ENCODE data around the gene REEP3.

Gene REEP3

GRCh38 chr10:63591600-63592379 is 70.6 kb downstream of the REEP3 start:
- no peak for DNase-seq

DNA sequence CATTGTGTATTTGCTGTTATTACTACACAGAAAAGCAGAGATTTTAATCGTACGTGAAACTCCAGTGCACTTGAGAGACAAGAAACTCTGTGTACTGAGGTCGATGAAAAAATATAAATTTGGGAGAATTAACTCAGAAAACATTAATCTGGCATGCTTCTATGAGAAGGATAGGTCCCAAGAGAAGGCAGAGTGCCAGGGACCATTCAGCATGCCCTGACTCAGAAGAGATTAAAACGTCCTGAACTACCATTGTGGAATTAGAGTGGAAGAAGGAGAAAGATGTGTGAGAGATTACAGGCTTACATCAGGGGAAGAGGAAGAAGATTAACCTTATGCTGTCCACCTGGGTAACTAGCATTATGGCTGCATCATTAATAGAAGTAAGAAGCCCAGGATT is 72.4 kb downstream of the REEP3 start:
- DNase-seq: no peak

DNA sequence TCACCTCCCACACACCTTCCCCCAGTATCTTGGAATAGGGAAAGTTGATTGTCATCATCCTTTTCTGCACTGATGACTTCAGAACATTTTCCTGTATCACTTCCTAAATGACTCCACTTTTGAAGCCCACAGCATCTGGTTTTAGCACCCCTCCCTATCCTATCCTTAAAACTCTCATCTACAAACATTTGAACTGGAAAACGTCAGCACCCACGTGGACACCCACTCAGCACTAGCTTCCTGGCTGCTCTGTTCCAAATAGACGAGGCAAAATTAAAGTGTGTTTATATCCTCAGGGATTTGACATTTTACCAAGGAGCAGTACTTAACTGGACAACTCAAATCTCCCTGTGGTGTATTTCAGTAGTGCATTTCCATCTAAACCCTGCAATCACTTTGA is 73.9 kb downstream of the REEP3 start:
- no peak for DNase-seq

DNA sequence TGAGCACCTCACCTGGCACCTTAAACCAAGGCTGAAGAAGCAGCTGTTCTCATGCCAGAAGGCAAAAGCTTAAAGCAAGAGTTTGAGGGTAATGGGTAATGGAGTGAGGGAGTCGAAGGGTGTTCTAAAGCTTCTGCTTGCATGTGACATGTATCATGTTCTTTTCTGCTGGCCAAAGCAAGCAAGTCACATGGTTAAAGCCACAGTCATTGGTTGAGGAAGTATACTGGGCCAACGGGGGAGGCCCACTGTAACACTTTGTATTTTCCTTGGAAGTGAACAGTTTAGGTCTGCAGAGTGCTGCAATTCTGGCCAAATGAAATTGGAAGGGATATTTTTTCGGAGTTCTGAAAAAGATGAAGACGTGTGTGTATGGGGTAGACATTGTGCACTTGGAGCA is 75.7 kb downstream of the REEP3 start:
- no peak for DNase-seq

GRCh38 chr10:63600540-63600939 is 79.3 kb downstream of the REEP3 start:
- no peak for DNase-seq

DNA sequence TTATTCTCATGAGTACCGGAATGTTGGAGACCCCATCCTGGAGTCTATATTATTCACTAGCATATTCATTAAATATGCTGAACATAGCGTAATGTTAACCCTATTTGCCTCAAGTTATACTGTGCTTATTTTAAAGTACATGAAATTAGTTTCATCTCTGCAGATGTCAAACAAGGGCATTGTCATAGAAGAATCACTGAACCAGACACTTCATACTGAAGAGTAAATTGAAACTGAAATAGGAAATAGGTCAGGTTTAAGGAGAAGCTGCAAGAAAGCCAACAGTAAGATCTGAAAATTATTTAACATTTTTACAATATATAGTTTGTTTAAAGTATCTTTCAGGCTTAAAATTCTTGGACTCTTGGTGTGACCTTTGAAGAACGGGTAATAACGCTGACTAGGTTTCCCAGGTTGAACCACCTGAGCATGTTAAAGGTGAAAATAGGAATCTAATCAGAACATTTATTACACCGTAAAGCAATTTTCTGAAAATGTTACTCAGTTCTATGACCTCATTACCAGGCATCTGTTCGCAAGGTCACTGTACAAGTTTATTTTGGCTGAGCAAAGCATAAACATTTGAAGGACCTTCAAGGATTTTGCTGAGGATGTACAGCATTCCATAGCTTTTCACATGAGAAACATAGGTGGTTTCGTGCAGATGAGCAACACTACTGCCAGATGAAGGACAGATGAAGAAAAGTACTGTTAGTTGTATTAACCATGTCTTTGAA is 82.7 kb downstream of the REEP3 start:
- DNase-seq: no peak

- DNase-seq: no peak
These were observed 84.2 kb downstream of the REEP3 start for GRCh38 chr10:63605197-63605967.

DNA sequence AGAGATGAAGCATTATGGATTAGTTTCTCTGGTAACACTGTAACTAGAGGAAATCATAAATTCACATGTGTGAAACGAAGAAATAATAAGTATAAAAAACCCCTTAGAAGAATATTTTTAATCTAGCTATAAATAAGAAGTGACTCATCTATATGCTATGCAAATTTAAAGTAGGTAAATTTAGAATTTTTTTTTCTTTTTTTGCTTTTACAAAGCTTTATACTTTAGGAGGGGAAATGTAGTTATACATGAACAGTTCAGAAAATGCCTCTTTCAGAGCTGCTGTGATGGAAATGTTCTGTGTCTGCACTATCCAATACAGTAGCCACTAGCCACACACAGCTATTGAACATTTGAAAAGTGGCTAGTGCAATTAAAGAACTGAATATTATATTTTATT is 87.3 kb downstream of the REEP3 start:
- no peak for DNase-seq

DNA sequence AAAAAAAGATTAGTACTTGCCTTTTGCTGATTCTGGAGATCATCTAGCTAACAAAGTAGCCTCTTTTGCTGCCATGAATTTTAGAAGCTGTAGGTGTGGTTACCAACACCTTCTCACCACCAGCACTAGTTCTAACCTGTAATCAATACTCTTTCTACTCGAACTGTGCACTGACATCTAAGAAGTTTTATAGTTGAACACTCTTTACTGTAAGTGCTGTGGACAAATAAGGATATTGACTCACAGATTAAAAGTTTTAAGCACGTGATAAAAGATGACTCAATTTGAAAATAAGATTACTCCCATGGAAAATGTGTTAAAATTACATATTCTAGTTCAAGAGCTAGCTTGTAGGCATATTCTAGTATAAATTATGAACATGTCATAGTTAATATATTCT is 89.9 kb downstream of the REEP3 start:
- no peak for DNase-seq

- DNase-seq: no peak
These were observed 93.2 kb downstream of the REEP3 start for GRCh38 chr10:63614371-63614891.

DNA sequence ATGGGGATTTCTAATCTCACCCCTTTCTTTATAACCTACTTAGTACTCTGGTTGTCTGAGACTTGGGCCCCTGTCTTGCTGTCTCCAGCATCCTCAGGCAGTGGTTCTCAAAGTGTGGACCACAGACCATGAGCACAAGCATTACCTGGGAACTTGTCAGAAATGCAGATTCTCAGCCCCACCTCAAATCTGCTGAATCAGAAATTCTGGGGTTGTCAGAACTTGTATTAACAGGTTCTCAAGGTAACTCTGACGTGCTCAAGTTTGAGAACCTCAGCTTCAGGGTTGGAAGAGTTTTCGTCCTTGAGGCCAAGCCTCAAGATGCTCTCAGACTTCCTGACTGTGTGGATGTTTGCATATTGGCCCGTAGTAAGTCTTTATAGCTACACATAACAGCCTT is 97.4 kb downstream of the REEP3 start:
- DNase-seq: no peak

GRCh38 chr10:63619426-63619825 is 98.2 kb downstream of the REEP3 start:
- no peak for DNase-seq

- DNase-seq: no peak
These were observed 100.9 kb downstream of the REEP3 start for GRCh38 chr10:63622097-63622496.

- no peak for DNase-seq
These were observed 103.5 kb downstream of the REEP3 start for GRCh38 chr10:63624701-63625100.

DNA sequence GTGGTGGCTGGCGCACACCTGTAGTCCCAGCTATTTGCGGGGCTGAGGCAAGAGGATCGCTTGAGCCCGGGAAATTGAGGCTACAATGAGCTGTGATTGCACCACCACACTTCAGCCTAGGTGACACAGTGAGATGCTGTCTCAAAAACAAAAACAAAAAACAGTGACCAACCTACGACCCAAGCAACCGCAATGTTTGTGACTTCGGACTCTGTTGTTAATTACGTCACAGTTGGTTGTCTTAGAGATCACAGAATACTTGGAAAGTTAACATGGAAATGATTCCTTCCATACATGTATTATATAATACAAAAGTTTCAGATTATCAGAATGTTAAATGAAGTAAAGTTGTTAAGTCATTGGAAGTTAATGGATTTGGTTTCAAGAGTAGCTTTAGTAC is 106.2 kb downstream of the REEP3 start:
- no peak for DNase-seq

DNA sequence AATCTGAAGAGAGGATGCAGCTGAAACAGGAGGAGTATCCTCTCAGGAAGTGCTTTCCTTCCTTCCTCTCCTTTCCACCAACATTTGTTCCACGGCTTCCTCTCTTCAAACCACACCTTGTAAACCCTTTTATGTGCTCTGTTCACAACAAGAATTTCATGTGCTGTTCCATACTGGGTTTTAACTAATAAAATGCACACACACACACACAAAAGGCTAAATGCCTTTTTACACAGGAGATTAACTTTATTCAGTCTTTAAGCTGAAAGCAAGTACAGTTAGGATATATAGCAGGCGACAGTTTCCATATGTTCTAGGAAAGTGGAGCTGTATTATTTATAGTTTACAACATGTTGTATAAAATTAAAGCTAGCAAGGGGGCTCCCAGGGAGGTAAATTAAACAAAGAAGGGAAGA is 106.7 kb downstream of the REEP3 start:
- DNase-seq: no peak

- DNase-seq: peak; percentile 13
These were observed 107.5 kb downstream of the REEP3 start for GRCh38 chr10:63628526-63629362.

DNA sequence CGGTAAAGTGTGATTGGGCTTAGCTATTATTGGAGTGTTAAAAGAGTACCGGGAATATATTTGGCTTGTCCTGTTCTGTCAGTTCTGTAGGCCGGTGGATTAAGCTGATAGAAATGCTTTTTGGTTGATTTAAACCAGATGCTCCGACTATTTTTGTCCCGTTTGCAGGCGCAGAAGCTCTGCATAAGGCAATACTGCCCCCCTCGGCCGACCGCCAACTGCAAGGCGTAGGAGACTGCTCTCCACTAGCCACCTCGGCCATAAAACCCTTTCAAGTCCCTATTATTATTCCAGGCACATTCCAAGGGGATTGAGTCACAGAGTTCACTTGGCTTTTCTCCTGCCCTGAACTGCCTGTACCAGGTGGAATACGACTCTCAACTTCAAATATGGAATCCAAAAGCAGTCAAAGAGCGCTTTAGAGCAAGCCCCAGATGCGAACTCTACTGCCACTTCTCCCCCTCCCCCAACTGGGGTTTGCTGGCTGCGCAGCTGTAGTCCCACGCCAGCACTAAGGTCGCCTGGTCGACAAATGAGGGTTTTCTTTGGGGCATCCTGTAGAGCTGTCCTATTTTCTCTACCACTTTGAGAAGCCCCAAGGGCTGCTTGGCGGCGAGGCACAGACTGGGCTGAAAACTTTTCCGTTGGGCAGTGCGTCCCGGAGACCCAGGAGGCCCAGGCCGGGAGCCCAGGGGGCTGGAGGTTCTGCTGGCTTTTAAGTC is 108.3 kb downstream of the REEP3 start:
- DNase-seq: peak; percentile 84

DNA sequence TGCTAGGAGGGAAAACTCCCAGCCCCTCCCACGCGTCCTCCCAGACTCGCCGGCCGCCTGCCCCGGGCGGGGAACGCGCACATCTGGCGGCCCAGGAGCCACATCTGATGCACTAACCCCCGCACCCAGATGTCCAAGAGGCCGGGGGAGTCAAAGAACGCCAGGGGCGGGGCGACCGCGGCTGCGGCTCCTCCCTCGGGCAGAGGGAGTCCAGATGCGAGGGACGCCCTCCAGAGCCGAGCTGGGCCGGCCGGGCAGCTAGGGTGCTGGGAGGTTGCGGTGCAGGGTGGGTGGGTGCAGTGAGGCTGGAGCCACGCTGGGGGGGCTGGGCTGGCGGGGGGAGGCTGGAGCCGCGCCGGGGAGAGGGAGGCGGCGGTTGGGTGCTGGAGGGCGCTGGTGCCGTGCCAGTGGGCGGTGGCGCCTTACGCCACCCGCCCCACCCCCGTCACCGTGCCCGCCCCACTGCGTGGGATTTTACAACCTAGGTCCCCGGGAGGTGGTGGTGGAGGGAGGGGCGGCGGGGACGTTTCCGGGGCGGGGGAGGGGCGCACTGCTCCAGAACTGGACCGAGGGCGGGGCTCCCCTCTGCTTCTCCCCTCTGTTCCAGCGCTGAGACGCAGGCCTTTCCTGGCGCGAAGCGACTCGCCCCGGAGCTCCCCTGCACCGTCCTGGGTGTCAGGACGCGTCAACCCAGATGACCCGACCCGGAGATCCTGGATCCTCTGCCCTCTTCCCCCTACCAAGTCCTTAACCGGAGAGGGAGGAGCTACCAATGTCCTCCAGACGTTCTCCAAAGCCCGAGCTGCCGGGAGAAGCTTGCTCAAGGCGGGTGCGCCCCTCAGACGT is 109.1 kb downstream of the REEP3 start:
- DNase-seq: peak; percentile 90

DNA sequence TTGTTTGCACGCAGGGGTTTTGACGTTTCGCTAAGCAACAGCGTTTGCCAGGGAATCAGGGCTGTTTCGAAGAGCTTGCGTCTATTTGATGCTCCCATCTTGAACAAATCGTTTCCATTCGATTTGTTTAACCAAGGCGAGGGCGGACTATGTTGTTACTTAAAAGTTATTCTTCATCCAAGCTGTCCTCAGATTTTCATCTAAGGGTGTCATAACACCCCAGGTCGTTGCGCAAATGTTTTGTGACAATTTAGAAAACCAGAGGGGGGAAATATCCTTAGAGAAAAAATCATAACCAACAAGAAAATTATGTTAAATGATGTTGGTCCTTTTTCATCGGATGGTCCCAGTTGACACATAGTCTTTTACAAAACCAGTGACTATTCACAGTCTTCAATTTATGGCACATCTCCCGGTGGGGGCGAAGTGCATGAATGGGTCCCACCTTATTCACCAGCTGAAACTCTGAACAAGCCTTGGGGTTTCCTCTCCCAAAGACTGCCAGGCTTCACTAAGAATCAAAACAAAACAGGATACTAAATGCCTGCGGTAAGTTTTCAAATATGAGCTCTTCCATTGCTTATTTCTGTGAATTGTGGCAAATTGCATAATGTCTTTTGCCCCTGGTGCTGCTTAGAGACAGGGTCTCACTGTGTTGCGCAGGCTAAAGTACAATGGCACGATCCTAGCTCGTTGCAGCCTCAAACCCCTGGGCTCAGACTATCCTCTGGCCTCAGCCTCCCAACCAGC is 109.9 kb downstream of the REEP3 start:
- DNase-seq: no peak

Data from CD4-positive, alpha-beta T cell treated with Interleukin-17A for 4 hours (primary cell).